Neural cell (in vitro differentiated cells): ENCODE measurements around the gene SPIB. TPM values are rescaled to one million over a fixed set of nuclear protein-coding genes. Genes with fewer than 3 reads are reported as not detected.

ENCODE experiments used
- H2AFZ ChIP-seq: fragments of 200-600, 300-800 bp; sonication (generic), shearing (Covaris generic); 2 replicates; pipeline ENCODE4 v1.6.0; 2014; ENCODE audit warnings: low read depth, mild to moderate bottlenecking, antibody characterized with exemption, low read length, moderate library complexity
- H3F3A ChIP-seq: fragments of 200-600 bp; shearing (Covaris generic); 2 replicates; pipeline ENCODE4 v1.6.1; 2016; ENCODE audit warnings: mild to moderate bottlenecking, moderate library complexity, mixed read lengths, antibody characterized with exemption, low read length; ENCODE audit not compliant: insufficient read depth, poor library complexity, severe bottlenecking
- H3K27ac ChIP-seq: fragments of 200-600, 300-800 bp; sonication (generic), shearing (Covaris generic); 2 replicates; pipeline ENCODE4 v1.5.1; 2014; ENCODE audit warnings: mild to moderate bottlenecking, low read length, moderate library complexity
- H3K27me3 ChIP-seq: fragments of 300-800, 200-600 bp; sonication (generic), shearing (Covaris generic); 2 replicates; pipeline ENCODE4 v1.6.0; 2014; ENCODE audit warnings: mild to moderate bottlenecking, low read depth, low read length, moderate library complexity; ENCODE audit not compliant: insufficient read depth
- H3K36me3 ChIP-seq: fragments of 300-800, 200-600 bp; sonication (generic), shearing (Covaris generic); 2 replicates; pipeline ENCODE4 v1.5.1; 2014; ENCODE audit warnings: mild to moderate bottlenecking, antibody characterized with exemption, low read length, moderate library complexity; ENCODE audit not compliant: insufficient read depth
- H3K4me2 ChIP-seq: fragments of 300-800, 200-600 bp; sonication (generic), shearing (Covaris generic); 2 replicates; pipeline ENCODE4 v1.6.0; 2014; ENCODE audit warnings: mild to moderate bottlenecking, low read length
- H3K4me3 ChIP-seq: fragments of 300-800, 200-600 bp; sonication (generic), shearing (Covaris generic); 2 replicates; pipeline ENCODE4 v1.5.1; 2014; ENCODE audit warnings: mild to moderate bottlenecking, low read length, moderate library complexity
- H3K79me2 ChIP-seq: fragments of 200-600 bp; shearing (Covaris generic); replicated peaks from 2 replicates; pipeline ENCODE4 v1.6.0; 2014; ENCODE audit warnings: mild to moderate bottlenecking, low read length, moderate library complexity; ENCODE audit not compliant: insufficient read depth
- H3K9ac ChIP-seq: fragments of 300-800, 200-600 bp; sonication (generic), shearing (Covaris generic); 2 replicates; pipeline ENCODE4 v1.6.1; 2016; ENCODE audit warnings: mild to moderate bottlenecking, low read length, mixed read lengths
- H3K9me2 ChIP-seq: fragments of 200-600 bp; shearing (Covaris generic); 2 replicates; pipeline ENCODE4 v1.6.1; 2016; ENCODE audit warnings: mild to moderate bottlenecking, low read length, mixed read lengths; ENCODE audit not compliant: insufficient read depth
- H3K9me3 ChIP-seq: fragments of 200-600, 300-800 bp; sonication (generic), shearing (Covaris generic); 2 replicates; pipeline ENCODE4 v1.6.1; 2016; ENCODE audit warnings: mild to moderate bottlenecking, mixed run types, low read length, moderate library complexity, mixed read lengths
- H4K20me1 ChIP-seq: fragments of 200-600 bp; shearing (Covaris generic); 2 replicates; pipeline ENCODE4 v1.6.1; 2016; ENCODE audit warnings: mild to moderate bottlenecking, mixed run types; ENCODE audit not compliant: insufficient read depth
- EP300 ChIP-seq: fragments of 450-650 bp; conservative IDR thresholded peaks from 2 replicates; pipeline ENCODE4 v1.6.1; 2014; ENCODE audit warnings: antibody characterized with exemption, mild to moderate bottlenecking, moderate library complexity; ENCODE audit not compliant: poor library complexity, severe bottlenecking
- EZH2 ChIP-seq: fragments of 200-600, 300-800 bp; shearing (Covaris generic), sonication (generic); IDR thresholded peaks from 2 replicates; pipeline ENCODE4 v1.6.1; 2014; ENCODE audit warnings: antibody characterized with exemption, low read length, borderline replicate concordance, mild to moderate bottlenecking; ENCODE audit not compliant: insufficient read depth, poor library complexity, severe bottlenecking
- MXI1 ChIP-seq: fragments of 450-650 bp; conservative IDR thresholded peaks from 2 replicates; pipeline ENCODE4 v1.6.1; 2014; ENCODE audit warnings: antibody characterized with exemption, mild to moderate bottlenecking; ENCODE audit not compliant: poor library complexity, severe bottlenecking
- POLR2AphosphoS5 ChIP-seq: IDR thresholded peaks from 2 replicates; pipeline ENCODE4 v1.6.1; 2012
- RAD21 ChIP-seq: fragments of 450-650 bp; conservative IDR thresholded peaks from 2 replicates; pipeline ENCODE4 v1.6.1; 2014; ENCODE audit warnings: antibody characterized with exemption, mild to moderate bottlenecking, moderate library complexity
- REST ChIP-seq: IDR thresholded peaks from 2 replicates; pipeline ENCODE4 v1.6.1; 2012; ENCODE audit warnings: borderline replicate concordance
- SMC3 ChIP-seq: fragments of 450-650 bp; conservative IDR thresholded peaks from 2 replicates; pipeline ENCODE4 v1.6.1; 2014; ENCODE audit warnings: antibody characterized with exemption, mild to moderate bottlenecking, moderate library complexity; ENCODE audit not compliant: poor library complexity
- TAF1 ChIP-seq: IDR thresholded peaks from 2 replicates; pipeline ENCODE4 v1.6.1; 2012; ENCODE audit warnings: low read depth
- polyA plus RNA-seq: library from polyadenylated mRNA; depleted of rRNA; stranded (reverse); fragments of >200 nt; gene quantifications from 2 replicates; pipeline ENCODE4 v1.2.3, GENCODE V29; 2014
- TF ChIP-seq, protein P1 (sequence below): fragments of 450-650 bp; IDR thresholded peaks from 2 replicates; pipeline ENCODE4 v1.5.1; 2014; ENCODE audit warnings: antibody characterized with exemption, mild to moderate bottlenecking, moderate library complexity; ENCODE audit not compliant: poor library complexity, severe bottlenecking

The SPIB gene
- polyA plus RNA-seq, 1 donor from 2014 or later: not detected

- Histone ChIP-seq H3K36me3 (no peaks in the 10 kb centered on the region), H2AFZ (no peak overlapping the region), H3K9me2 (no peaks in the 10 kb centered on the region), H3K4me2 (no peak overlapping the region), H3K27me3 (peaks cover 14% of the 10 kb centered on the region), H3K9ac (no peak overlapping the region), H4K20me1 (no peaks in the 10 kb centered on the region), H3K4me3 (no peak overlapping the region), H3K27ac (no peak overlapping the region), H3K9me3 (no peaks in the 10 kb centered on the region), H3F3A (no peaks in the 10 kb centered on the region), H3K79me2 (no peaks in the 10 kb centered on the region)
- no peak for TF ChIP-seq EZH2
- TF ChIP-seq, protein P1, sequence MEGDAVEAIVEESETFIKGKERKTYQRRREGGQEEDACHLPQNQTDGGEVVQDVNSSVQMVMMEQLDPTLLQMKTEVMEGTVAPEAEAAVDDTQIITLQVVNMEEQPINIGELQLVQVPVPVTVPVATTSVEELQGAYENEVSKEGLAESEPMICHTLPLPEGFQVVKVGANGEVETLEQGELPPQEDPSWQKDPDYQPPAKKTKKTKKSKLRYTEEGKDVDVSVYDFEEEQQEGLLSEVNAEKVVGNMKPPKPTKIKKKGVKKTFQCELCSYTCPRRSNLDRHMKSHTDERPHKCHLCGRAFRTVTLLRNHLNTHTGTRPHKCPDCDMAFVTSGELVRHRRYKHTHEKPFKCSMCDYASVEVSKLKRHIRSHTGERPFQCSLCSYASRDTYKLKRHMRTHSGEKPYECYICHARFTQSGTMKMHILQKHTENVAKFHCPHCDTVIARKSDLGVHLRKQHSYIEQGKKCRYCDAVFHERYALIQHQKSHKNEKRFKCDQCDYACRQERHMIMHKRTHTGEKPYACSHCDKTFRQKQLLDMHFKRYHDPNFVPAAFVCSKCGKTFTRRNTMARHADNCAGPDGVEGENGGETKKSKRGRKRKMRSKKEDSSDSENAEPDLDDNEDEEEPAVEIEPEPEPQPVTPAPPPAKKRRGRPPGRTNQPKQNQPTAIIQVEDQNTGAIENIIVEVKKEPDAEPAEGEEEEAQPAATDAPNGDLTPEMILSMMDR: no peak
- no peak for TF ChIP-seq SMC3
- no peak for TF ChIP-seq POLR2AphosphoS5
- TF ChIP-seq RAD21: no peak
- no peak for TF ChIP-seq TAF1
- TF ChIP-seq EP300: no peak
- no peak for TF ChIP-seq MXI1
- TF ChIP-seq REST: no peak
Measured at GRCh38 chr19:50419022-50419579, 363 bp downstream of the SPIB start.

DNA sequence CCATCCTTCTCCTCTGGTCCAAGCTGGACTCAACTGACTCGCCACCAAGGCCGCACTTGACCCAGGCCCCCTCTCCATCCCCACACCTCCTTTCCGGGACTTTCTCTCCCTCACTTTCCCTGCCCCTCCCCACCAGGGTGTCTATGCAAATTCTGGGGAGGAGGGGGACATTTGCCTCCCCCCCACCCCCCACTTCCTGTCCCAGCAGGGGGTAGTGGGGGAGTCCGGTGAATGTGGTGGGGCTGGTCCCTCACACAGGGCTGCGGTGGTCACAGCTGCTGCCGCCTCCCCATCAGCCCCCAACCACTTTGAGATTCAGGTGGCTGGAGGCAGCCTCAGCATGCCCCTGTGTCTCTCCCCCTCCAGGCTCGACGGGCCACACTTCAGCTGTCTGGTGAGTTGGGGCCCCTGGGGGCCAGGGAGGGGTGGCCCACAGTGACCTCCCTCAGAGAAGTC, 870 bp downstream of the SPIB start:
- H3K9ac ChIP-seq: no peak overlapping the region
- H3K4me3 ChIP-seq: no peak overlapping the region
- H3K36me3 ChIP-seq: no peaks in the 10 kb centered on the region
- H3F3A ChIP-seq: no peaks in the 10 kb centered on the region
- no peaks in the 10 kb centered on the region for H3K79me2 ChIP-seq
- H3K9me2 ChIP-seq: no peaks in the 10 kb centered on the region
- TF ChIP-seq POLR2AphosphoS5 (no peak), SMC3 (no peak), EZH2 (no peak), TAF1 (no peak)
- no peak overlapping the region for H2AFZ ChIP-seq
- H3K4me2 ChIP-seq: no peak overlapping the region
- H3K27me3 ChIP-seq: peaks cover 14% of the 10 kb centered on the region
- H3K9me3 ChIP-seq: no peaks in the 10 kb centered on the region
- no peaks in the 10 kb centered on the region for H4K20me1 ChIP-seq
- no peak overlapping the region for H3K27ac ChIP-seq
